Fibroblast of skin of left biceps (primary cell): ENCODE results near the gene SMIM45.
"Not testable (repeated sequence)": the region's sequence is repeated elsewhere in the genome, so short reads cannot be mapped to it uniquely, and the experiment has no call there.

Source experiments
- DNase-seq, 2 experiments: peaks; one replicate each; pipeline ENCODE4 v3.0.0-alpha.2; 2013; ENCODE audit warnings: low read depth in 2 of 2

Gene SMIM45

DNA sequence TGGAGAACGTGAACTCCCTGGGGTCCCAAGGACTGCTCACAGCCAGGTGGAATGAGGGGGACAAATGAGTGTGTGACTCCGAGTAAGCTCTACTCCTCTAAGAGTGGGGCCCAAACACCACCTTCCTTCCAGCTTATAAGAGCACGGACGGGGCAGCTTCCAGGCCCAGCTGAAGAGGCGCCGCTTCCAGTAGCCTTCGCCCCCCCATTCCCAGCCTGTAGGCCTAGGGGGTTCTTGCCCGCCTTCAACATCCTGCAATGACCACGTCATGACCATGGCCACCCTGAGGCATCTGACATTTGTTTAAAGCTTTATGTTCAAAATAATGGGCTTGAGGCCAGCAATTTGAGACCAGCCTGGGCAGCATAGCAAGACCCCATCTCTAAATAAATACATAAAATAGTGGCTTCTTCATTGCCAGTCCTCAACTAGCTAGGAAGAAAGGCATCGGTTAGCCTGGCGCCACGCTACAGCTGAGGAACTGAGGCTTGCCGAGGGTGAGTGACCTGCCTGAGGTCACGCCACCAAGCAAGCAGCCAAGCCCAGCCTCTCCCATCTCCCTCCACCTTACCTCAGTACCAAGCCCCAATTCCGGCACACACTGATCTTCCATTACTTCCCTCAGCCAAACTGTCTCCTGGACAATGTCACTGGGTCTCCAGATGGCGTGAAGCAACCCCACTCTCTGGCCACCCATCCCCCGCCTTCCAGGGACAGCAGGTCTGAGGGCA lies 17.5 kb upstream of the SMIM45 start:
- no peak for DNase-seq

DNA sequence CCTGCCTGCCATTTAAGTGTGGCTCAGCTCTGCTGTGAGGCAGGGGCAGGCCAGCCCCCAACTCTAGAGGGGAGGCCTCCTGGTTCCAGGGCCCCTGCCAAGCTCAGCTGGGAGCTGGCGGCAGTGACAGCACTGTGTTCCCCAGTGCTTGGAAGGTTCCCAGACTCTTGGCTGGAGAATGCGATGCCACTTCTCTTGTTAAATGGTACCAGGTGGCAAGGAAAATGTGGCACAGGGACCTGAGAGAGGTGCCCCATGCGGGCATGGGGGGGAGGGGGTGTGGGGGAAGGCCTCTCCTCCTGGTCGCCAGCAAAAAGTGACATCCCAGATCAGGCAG lies 17.0 kb upstream of the SMIM45 start:
- DNase-seq = no peak

DNA sequence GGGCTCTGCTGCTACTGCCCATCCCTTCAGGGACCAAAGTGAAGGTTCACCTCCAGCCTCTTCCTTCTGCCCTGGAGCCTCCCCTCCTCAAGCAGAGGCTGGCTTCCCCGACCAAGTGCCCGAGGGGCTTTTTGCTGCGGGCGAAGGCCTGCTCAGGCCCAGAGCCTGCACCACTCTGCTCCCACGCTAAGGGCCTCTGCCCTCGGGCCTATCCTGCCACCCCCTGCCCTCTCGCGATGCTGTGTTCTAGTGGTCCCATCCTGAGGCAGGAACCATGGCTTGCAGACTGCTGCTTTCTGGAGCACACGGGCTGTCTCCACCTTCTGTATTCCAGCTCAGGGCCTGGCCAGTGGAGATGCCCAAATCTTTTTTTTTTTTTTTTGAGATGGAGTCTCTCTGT lies 16.4 kb upstream of the SMIM45 start:
- DNase-seq = no peak

DNA sequence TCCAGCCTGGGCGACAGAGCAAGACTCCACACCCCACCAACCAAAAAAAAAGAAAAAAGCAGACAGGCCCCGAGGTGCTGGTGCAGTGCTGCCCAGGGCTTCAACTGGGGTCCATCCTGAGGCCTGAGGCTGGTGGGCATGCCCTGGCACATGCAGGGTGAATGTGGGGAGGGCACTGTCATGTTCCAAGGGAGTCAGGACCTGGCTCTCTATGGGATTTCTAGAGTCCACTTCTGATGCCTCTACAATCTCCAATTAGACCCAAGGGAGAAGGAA lies 15.1 kb upstream of the SMIM45 start:
- DNase-seq = no peak

DNA sequence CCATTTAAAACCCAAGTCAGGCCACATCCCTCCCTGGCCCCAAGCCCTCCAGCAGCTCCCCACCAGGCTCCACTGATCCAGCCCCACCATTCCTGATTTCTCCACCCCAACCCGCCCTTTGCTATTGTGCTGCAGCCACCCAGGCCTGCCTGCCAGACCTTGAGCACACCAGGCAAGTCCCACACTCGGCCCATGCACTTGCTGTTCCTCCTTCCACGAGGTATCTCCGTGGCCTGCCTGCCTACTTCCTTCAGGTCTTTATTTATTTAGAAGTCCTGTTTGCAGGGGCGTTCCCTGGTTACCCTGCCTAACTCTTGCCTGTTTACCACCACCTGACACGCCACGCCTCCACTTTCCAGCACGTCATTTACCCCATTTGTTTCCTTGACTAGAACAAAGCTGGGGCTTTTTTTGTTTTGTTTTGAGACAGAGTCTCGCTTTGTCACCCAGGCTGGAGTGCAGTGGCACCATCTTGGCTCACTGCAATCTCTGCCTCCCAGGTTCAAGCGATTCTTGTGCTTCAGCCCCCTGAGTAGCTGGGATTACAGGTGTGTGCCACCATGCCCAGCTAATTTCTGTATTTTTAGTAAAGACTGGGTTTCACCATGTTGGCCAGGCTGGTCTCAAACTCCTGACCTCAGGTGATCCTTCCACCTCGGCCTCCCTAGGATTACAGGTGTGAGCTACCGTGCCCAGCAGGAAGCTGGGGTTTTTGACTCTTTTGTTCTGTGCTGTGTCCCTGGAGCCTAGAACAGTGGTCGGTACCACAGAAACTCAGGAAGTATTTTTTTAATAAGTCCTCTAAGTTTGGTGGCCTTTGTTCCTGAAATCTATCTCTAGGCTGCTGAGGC lies 11.7 kb upstream of the SMIM45 start:
- DNase-seq = no peak

DNA sequence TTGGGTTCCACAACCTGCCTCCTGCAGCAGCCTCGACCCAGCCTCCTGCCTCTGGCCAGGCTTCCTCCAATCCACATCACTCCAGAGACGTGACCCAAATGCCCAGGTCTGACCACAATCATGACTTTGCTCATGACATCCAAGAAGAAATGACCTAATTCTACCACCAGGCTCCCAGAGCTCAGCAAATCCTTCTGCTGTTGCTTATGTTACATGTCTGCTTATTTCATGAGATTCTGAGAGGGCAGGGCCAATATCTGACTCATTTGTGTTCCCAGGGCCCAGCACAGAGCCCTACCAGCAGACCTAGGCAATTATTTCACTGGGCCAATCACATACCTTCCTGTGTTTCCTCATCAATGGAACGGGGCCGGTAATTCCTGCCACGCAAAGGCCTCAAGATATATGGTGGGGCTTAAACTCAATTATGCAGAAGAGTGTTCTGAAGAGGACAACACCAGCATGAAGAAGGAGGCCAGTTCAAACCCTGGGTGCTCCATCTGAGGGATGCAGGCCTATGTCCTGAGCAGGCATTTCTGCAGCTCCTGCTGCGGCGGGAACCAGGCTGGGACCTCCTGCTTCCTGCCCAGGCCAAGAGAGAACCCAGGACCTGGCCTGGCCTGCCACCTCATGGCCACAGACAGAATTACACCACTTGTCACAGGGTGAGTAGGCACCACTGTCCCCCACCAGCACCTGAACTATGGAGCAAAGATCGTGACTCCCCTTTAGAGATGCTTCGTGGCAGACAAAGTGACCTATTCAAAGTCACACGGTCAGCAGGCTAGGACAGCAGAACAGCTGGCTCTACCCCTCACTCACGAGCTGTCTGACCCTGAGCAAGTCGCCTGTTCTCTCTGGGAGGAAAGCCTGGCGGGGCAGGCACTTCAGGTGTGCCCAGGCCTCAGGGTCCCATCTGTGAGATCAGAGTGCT lies 10.9 kb upstream of the SMIM45 start:
- peak; percentile 37 to 46 for DNase-seq

DNA sequence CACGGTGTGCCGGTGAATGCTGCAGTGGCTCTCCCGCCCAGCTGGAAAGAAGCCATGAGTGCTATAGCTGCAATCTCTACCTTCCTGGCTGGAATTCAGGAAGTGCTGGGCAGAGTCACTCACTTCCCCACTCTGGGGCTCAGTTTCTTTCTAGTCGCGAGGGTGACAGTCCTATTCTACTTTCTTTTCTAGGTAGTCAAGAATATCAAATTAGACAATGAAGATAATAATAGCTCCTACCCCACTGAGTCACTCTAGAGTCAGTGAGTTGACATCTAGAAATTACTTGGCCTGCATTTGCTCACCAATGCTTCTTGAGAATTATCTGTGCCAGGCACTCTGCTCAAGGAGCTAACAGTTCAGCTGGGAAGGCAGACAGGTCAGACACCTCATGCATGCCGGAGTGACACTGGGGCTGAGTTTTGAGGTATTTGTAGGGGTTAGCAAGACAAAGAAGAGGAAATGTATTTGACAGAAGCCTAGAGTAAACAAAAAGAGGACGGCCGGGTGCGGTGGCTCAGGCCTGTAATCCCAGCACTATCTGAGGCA lies 8.2 kb upstream of the SMIM45 start:
- DNase-seq = no peak

DNA sequence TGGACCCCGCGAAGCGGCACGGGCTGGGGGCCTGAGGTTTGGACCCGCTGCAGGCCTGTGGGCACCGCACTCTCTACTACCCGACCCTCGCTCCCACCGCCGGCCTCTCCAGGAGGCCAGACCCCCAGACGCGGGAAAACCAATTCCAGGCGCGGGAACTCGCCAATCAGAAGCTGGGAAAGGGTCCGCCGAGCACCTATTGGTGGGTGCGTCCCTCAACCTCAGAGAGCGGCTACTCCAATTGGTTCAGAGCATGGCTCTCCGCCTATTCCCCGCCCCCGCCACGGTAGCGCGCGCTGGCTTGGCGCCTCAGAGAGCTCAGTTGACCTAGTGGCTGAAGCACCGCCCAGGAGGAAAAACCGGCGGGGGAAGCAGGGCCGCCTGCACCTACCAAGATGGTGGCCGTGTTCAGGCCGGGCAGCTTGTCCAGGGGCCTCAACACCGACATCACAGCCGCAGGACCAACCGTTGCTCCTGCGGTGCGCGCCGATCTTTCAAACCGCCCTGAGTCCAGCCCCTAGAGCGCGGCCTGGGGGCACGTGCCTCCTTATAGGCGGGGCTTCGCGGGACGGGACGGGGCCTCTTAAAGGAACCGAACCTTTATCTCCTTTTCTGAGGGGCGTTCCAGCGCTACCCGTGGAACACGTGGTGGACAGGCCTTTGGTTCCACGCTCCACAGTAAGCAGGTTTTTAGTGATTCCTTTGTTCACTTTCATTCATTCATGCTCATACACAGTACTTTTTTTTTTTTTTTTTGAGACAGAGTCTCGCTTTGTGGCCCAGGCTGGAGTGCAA lies 5.1 kb upstream of the SMIM45 start, which contains the start of gene CENPM:
TSS of gene CENPM (minus strand) at position 524 of the 795 bp plus-strand sequence. CDS start at position 448, 76 bp downstream.
- DNase-seq = peak; percentile 75 to 76

DNA sequence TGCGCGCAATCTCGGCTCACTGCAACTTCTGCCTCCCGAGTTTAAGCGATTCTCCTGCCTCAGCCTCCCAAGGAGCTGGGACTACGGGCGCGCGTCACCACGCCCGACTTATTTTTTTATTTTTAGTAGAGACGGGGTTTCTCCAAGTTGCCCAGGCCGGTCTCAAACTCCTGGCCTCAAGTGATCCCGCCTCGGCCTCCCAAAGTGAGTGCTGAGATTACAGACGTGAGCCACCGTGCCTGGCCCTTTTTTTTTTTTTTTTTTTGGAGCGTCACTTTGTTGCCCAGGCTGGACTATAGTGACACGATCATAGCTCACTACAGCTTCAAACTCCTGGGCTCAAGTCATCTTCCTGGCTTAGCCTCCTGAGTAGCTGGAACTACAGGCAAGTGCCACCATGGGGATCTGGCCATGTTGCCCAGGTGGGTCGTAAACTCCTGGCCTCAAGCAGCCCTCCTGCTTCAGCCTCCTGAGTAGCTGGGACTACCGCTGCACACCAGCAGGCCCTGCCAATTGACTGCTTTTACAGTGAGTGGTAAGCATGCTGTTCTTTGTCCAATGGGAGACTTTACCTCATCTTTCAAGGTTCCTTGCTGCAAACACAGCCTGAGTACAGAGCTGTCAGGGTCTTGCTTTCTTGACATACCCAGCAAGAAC lies 4.4 kb upstream of the SMIM45 start:
- no peak for DNase-seq

DNA sequence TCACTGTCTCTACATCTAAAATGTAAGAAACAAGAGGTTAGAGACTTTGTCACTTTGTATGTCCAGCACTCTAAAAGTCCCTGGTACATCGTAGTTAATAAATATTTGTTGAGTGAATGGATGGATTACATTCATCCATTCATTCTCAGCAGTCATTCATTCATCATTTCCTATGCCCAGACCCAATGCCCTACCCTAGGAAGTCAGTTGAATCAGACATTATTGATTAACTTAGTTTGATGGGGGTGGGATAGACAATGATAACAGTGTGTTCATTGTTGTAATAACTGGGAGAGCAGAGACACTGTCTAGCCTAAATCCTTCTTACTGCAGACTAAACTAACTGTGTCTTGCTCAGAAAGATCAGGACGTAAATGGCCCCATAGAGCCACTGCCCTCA lies 3.8 kb upstream of the SMIM45 start:
- no peak for DNase-seq

DNA sequence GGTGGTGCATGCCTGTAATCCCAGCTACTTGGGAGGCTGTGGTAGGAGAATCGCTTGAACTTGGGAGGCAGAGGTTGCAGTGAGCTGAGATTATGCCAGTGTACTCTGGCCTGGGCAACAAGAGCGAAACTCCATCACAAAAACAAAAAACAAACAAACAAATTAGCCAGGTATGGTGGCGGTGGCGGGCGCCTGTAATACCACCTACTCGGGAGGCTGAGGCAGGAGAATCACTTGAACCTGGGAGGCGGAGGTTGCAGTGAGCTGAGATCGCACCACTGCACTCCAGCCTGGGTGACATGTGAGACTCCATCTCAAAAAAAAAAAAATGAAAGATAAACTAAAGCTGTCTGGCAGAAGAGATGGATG lies 3.0 kb upstream of the SMIM45 start:
- DNase-seq = not testable (repeated sequence)

DNA sequence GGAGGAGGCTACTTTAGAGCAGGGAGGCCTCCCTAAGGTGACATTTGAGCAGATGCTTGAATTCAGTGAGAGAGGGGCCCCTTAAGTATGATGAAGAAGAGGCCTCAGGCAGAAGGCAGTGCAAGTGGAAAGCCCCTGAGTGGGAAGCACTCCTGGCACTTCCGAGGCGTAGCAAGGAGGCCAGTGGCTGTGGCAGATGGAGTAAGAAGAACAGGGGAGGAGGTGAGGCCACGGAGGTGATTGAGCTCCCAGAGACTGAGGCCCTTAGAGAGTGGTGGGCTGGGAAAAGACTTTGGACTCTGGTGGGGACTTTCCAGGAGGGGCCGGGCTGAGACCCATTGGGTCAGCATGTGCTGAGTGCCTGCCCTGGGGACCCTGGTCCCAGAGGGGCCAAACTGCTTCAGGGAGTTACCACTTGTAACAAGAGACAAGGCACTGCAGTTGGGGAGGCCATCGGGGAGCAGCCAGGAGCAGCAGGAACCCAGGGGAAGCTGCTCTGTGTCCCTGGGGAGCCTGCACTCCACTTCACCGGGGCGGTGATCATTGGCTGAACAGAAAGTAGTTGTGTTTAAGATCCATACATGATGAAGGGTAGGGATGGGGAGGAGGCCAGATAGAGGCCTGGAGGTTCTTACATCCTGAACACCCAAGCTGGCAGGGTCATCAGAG lies 2.5 kb upstream of the SMIM45 start:
- DNase-seq = no peak

DNA sequence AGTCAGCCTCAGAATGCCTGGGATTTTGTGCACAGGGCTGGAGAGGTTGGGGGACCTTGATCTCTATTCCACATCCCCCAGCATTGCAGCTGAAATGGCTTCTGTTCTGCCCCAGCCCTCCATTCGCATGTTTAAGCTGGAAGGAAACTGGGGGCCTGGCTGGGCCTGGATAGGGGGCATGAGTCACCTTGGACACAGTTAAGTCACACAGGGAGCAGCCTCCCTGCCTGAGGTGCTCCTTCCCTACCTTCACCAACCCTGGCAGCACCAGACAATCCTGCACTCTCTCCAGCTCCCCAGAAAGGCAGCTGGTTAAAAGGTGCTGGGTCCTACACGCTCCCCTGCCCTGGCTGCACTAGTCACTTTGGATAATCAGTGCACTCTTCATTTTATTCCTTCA lies 763 bp downstream of the SMIM45 start:
- no peak for DNase-seq

DNA sequence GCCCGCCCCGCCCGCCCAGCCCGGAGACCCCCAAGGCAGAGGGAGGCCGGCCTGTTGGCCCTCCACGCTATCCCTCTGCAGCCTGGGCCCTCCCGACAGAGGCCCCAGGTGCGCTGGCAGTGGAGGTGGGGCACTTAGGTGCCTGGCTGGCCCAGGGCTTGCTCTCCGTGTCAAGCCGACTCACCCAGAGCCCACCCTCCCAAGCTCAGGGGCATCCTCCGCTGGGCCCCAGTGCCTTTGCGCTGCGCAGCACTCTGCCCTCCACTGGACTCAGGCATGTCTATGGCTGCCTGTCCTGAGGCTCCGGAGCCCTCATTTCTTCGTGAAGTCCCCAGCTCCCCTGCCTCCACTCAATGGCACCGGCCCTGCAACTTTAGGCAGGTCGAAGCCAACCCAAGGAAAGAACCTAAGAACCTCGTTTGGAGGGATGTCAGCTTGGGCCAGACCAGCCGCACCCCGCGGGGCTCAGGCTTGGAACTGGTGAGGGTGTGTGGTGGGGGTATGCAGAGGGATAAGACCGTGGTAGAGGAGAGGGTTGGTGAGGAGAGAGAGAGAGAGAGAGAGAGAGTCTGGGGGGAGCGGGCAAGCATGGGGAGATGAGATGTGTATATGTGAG lies 6.1 kb downstream of the SMIM45 start:
- DNase-seq = no peak

DNA sequence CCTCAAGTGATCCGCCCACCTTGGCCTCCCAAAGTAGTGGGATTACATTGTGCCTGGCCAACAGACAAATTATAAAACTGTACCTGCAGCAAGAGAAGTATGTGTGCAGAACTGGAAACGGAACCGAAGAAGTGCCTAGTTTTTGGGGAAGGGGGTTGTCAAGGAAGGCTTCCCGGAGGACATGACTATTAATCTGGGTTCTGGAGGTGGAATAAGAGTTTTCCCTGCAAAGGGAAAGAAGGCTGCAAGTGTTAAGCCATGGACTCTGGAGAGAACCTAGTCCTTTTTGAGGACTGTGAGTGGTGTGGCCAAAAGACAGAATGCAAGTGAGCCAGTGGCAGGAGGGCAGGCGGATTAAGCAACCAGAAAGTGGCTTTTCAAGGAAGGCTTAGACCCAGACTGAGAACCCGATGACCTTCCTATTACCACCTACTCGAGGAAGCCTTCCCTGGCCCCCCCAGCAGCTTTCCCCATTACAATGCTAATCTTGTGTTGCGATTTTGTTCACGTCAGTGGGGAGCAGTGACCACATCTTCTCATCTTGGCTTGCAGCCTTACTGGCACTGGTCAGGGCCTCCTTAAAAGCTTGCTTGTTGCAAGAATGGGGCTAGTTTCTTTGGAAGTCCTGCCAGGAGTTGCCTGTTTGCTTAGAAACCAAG lies 11.6 kb downstream of the SMIM45 start:
- DNase-seq = no peak

DNA sequence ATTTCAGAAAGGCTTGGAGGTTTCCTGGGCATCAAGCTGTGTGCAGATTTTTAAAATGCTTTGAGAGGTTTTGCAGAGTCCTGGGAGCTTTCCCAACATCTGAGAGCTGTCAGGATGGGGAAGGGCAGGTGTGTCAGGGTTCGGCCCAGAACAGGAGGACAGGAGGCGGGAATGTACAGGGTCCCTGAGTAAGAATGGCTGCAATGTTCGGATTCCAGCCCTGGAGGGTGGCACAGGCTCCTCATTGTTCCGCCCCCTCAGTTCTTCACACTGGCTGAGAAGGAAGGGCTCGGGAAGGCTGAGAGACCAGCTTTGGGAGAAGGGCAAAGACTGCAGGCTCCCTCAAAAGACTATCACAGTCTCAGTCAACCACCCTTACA lies 12.2 kb downstream of the SMIM45 start:
- DNase-seq = no peak

DNA sequence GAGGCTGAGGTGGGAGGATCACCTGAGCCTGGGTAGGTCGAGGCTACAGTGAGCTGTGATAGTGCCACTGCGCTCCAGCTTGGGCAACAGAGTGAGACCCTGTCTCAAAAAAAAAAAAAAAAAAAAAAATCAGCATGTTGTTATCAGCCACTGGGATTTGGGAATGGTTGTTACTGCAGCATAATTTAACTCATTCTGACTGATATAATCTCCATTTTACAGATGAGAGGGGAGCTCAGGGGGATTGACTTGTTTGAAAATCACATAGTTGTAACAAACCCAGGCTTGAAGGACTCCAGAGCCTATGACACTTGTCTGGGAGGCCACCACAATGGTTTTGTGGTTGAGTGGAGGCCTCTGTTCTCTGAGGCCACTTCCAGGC lies 14.3 kb downstream of the SMIM45 start:
- no peak for DNase-seq

DNA sequence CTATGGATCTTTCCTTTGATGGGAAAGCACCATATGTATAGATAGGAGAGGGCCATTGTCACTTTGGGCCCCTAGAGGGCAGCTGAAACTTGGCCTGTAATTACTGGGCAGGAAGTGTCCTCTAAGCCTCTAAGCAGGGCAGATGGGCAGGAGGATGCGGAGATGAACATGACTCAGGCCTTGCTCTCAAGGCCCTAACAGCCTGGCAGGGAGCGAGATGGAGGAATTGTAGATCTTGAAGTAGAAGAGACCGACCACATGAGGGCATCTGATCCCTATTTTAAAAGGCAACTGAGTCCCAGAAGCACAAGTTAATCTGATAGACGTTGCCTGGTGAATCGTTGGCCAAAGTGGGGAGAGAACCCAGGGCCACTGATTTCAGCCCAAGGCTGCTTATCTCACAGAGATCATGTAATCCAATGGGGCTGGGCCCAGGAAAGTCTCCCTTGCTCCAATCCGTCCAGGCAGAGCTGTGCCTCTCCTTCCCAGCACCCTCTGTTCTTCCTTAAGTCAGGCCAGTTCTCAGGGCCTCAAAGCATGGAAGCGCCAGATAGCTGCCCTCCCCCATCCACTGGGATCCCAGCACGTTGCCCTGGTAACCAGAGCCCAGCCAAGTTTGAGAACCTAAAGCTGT lies 14.8 kb downstream of the SMIM45 start:
- DNase-seq = peak; percentile 35 to 37

DNA sequence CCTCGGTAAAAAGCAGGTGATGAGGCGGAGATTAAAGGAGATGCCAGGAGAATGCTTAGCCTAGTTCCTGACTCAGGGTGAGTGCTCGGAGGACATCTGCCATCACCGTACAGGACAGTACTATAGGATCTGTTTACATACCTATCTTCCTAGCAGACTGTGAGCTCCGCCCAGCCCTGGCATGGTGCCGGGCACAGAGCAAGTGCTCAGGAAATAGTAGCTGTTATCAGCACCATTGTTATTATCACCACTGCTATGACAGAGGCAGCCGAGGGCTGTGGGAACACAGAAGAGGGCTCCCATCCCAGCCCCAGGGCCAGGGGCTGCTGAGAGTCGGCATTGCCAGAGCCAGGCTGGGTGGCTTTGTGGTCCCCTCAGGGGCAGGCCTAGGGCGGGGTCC lies 16.7 kb downstream of the SMIM45 start:
- DNase-seq = no peak
